AG04449 (cell line): Measurements from ENCODE around the gene NPTXR.

Source experiments
- CTCF ChIA-PET: fragments of 350-600 bp; formaldehyde crosslinking; extraction: SDS; loops from one replicate; lab custom pipeline; 2021; ENCODE audit warnings: antibody characterized with exemption; lab: Yijun Ruan, JAX
- POLR2A ChIA-PET: fragments of 400-600, 350-600 bp; formaldehyde crosslinking; extraction: SDS; loops from one replicate; lab custom pipeline; 2020; ENCODE audit warnings: antibody characterized with exemption, inconsistent platforms; lab: Yijun Ruan, JAX
- DNase-seq: peaks from one replicate; pipeline ENCODE4 v3.0.0-alpha.2; 2010; ENCODE audit warnings: low read depth, low spot score
- H3K4me3 ChIP-seq: 2 replicates; pipeline ENCODE4 v1.5.1; 2011; ENCODE audit warnings: low read depth, mild to moderate bottlenecking, control low read depth, low read length
- CTCF ChIP-seq: IDR thresholded peaks from one replicate; pipeline ENCODE4 v1.5.1; 2011; ENCODE audit warnings: mild to moderate bottlenecking, moderate library complexity, low read length, control low read depth, inconsistent platforms; ENCODE audit not compliant: insufficient read depth; ENCODE audit errors: missing control alignments

NPTXR gene

GRCh38 chr22:38830026-38830844, 13.6 kb downstream of the NPTXR start:
- DNase-seq = no peak
- ChIA-PET CTCF (interaction anchor here (1.0 kb wide), 1 partner anchor 61 kb away, joined by 4 read pairs; no protein-coding TSS in a partner anchor), POLR2A (no interaction called here)
- no peak overlapping the region for H3K4me3 ChIP-seq
- TF ChIP-seq CTCF = no peak

GRCh38 chr22:38829485-38829884, 14.3 kb downstream of the NPTXR start:
- ChIA-PET CTCF (interaction anchor here (1.0 to 1.7 kb wide), 2 partner anchors 40 to 60 kb away, joined by 4 to 8 read pairs; no protein-coding TSS in a partner anchor), POLR2A (no interaction called here)
- no peak for DNase-seq
- H3K4me3 ChIP-seq = no peak overlapping the region
- TF ChIP-seq CTCF = no peak

- H3K4me3 ChIP-seq = no peak overlapping the region
- ChIA-PET POLR2A (no interaction called here), CTCF (interaction anchor here (1.0 to 1.7 kb wide), 2 partner anchors 40 to 60 kb away, joined by 4 to 8 read pairs; no protein-coding TSS in a partner anchor)
- TF ChIP-seq CTCF = no peak
- DNase-seq = no peak
These were observed 15.1 kb downstream of the NPTXR start for GRCh38 chr22:38828616-38829205.

GRCh38 chr22:38828191-38828590, 15.6 kb downstream of the NPTXR start:
- no peak for TF ChIP-seq CTCF
- ChIA-PET POLR2A (no interaction called here), CTCF (interaction anchor here (0.7 to 1.7 kb wide), 2 partner anchors 15 to 41 kb away, joined by 3 to 8 read pairs; no protein-coding TSS in a partner anchor)
- DNase-seq = no peak
- no peak overlapping the region for H3K4me3 ChIP-seq

- DNase-seq = no peak
- H3K4me3 ChIP-seq = no peak overlapping the region
- ChIA-PET POLR2A (no interaction called here), CTCF (interaction anchor here (0.9 to 1.4 kb wide), 3 partner anchors 11 to 176 kb away, joined by 3 to 4 read pairs (median 3); no protein-coding TSS in a partner anchor)
- no peak for TF ChIP-seq CTCF
These were observed 16.3 kb downstream of the NPTXR start for GRCh38 chr22:38827510-38827909.

- CTCF ChIA-PET = interaction anchor here (0.9 to 1.4 kb wide), 4 partner anchors 12 to 176 kb away, joined by 3 to 4 read pairs (median 3); no protein-coding TSS in a partner anchor
- no peak for TF ChIP-seq CTCF
- DNase-seq = no peak
- POLR2A ChIA-PET = no interaction called here
- no peak overlapping the region for H3K4me3 ChIP-seq
These were observed 17.0 kb downstream of the NPTXR start for GRCh38 chr22:38826801-38827200.
